Activated CD4-positive, alpha-beta T cell treated with anti-CD3 and anti-CD28 coated beads for 48 hours (primary cell): ENCODE results near the gene MYL9.
"Not testable (repeated sequence)": the region's sequence is repeated elsewhere in the genome, so short reads cannot be mapped to it uniquely, and the experiment has no call there.

Experiments
- DNase-seq: peaks from one replicate; pipeline ENCODE4 v3.0.0-alpha.2; 2020

MYL9 gene

GRCh38 chr20:36549942-36550789 is 8.8 kb downstream of the MYL9 start:
- no peak for DNase-seq

GRCh38 chr20:36550790-36551299 is 9.5 kb downstream of the MYL9 start:
- DNase-seq, result no peak

DNA sequence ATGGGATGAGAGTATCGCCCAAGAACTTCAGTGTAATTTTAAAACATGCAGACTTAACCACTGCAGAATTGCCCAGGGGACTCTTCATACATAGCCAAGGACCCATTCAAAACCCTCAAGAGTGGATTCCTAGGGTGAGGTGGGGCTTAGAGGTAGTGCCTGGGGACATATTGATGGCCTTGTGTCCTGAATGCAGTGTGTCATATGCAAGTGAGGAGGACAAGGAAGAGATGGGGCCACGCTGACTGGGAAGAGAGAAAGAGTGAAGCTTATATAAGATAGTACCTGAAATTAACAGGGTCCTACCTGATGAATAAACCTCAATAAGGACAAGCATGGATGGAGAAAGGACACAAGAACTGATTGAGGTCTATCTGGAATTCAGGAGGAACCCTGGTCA is 13.9 kb downstream of the MYL9 start:
- no peak for DNase-seq

- DNase-seq, result no peak
These were observed 21.4 kb downstream of the MYL9 start for GRCh38 chr20:36562724-36563123.

GRCh38 chr20:36563374-36563773 is 22.1 kb downstream of the MYL9 start:
- DNase-seq, result no peak

GRCh38 chr20:36564078-36564725 is 22.9 kb downstream of the MYL9 start:
- not testable (repeated sequence) for DNase-seq

DNA sequence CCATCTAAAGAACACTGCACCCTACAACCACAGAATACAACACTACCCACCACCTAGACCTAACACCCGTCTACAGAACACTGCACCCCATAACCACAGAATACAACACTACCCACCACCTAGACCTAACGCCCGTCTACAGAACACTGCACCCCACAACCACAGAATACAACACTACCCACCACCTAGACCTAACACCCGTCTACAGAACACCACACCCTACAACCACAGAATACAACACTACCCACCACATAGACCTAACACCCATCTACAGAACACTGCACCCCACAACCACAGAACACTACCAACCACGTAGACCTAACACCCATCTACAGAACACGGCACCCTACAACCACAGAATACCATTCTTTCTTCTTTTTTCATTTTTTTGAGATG is 23.4 kb downstream of the MYL9 start:
- DNase-seq, result not testable (repeated sequence)

GRCh38 chr20:36565520-36565919 is 24.2 kb downstream of the MYL9 start:
- DNase-seq, result no peak

- DNase-seq, result no peak
These were observed 28.6 kb downstream of the MYL9 start for GRCh38 chr20:36569847-36570429.

- DNase-seq, result no peak
These were observed 30.5 kb downstream of the MYL9 start for GRCh38 chr20:36571564-36572504.

GRCh38 chr20:36572701-36573102 is 31.4 kb downstream of the MYL9 start:
- peak; percentile 88 for DNase-seq

DNA sequence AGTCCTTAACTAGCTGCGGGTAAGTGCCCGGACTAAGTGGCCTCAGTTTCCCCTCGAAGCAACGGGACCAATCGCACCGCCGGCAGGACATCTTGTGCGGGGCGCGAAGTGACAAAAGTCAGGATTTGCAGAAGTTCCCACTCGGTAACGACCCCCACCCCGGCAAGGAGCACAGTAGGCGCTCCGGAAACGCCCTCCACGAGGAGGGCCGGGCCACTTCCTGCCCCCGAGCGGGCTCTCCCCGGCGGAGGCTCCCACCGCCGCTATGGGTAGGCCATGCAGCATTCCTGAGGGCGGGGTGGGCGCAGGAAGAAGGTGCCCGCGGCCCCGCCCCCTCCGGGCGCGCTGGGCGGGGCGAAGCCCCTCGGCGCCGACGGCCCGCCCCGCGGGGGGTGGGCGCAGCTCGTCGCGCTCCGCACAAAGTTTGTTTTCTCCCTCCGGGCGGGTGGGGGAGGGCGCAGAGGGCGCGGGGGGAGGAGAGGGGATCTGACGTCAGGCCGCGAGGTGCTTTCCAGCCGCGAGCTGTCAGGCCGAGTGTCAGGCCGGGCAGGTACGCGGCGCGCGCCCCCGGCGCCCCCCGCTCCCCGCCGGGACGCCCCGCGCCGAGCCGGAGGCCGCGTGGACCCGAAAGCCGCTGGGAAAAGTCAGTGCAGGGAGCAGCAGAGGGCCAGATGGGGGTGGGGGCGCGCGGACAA is 31.9 kb downstream of the MYL9 start, which contains the start of gene TGIF2:
TSS of gene TGIF2 (plus strand) at position 495 of the 695 bp plus-strand sequence. CDS start 5,178 bp downstream, outside the sequence.
- peak; percentile 89 for DNase-seq

- DNase-seq, result peak; percentile 35
These were observed 32.6 kb downstream of the MYL9 start for GRCh38 chr20:36573798-36574365.

DNA sequence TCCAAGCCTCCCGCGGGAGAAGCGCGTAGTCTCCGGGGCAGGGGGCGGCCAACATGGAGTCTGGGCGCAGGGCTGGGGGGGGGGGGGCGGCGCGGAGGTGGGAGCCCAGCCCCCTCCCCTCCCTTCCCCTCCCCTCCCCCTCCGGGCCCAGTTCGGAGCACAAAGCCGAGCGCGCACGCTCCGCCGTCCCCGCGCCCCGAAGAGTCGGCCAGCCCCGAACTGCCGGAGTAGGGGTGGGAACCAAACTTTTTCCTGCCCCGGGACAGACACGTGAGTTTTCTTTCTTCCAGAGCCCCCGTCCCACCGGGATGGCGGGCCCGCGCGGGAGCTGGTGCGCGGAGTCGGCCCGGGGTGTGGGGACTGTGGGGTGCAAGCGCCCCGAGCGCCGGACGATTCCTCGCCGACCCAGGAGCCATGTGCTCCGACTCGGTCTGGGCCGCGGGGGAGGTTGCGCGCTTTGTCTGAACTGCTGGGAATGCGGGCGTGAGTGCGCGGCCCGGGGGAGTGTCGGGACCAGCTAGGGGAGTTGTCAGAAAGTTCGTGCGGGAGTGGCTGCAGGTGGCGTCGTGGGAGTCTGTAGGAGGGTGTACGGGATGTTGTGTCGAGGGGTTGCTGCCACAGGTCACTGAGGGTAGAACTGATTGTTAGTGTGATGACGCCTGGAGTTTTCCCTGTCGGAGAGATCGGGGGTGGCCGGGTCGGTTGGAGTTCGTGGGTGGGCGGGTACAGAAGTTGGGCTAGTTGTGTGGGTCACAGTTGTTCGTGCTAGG is 33.2 kb downstream of the MYL9 start:
- DNase-seq, result peak; percentile 66

DNA sequence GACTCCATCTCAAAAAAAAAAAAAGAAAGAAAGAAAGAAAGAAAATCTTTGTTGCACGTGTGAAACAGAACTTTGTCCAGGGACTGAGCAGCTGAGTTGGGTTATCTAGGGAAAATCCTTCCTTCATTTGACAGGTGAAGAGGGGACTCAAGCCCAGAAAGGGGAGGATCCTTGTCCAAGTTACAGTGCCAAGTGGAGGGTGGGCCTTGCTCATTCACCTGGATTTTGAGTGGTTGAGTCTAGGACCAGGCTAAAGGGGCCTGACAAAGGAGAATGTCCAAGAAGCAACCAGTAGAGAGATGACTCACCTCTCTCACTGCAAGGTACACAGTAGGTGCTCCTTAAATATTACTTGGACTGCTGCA is 34.7 kb downstream of the MYL9 start:
- DNase-seq, result no peak

DNA sequence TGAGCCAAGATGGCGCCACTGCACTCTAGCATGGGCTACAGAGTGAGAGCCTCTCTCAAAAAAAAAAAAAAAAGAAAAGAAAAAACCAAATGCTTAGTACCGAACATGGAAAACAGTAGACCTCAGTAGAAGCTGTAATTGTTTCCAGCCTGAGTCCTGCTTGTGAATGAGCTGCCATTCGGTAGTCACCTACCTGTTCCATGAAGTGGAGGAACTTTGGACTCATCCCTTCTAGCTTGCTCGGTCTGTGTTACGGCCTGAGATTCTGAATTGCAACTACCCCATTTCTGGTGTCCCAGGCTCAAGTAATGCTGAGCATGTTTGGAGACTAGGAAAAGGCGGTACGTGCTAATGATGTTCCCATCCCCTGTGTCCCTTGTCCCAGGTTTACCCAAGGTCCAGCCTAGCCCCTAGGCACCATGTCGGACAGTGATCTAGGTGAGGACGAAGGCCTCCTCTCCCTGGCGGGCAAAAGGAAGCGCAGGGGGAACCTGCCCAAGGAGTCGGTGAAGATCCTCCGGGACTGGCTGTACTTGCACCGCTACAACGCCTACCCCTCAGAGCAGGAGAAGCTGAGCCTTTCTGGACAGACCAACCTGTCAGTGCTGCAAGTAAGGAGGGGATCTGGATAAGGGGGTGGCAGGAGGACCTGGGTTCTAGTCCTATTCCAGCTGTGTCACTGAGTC is 37.2 kb downstream of the MYL9 start:
- no peak for DNase-seq

GRCh38 chr20:36579996-36580545 is 38.8 kb downstream of the MYL9 start:
- no peak for DNase-seq

GRCh38 chr20:36582322-36582721 is 41.0 kb downstream of the MYL9 start:
- peak; percentile 42 for DNase-seq

DNA sequence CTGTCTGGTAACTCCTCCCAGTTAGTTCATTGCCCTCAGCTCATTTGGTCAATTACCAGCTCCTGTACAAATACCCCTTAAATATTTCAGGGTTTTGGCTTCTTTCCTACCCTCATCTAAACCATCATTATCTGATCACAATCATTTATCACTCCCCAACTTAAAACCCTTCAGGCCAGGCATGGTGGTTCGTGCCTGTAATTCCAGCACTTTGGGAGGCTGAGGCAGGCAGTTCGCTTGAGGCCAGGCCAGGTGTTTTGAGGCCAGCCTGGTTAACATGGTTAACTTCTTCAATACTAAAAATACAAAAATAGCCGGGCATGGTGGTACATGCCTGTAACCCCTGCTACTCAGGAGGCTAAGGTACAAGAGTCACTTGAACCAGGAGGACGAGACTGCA is 41.5 kb downstream of the MYL9 start:
- DNase-seq, result no peak

GRCh38 chr20:36584018-36584481 is 42.7 kb downstream of the MYL9 start:
- DNase-seq, result no peak
